T1000 (cell line): Measurements from ENCODE around the gene LRRC70.
"Not testable (repeated sequence)": the region's sequence is repeated elsewhere in the genome, so short reads cannot be mapped to it uniquely, and the experiment has no call there.

ENCODE experiments used
- DNase-seq: peaks from one replicate; lab custom pipeline; 2025; ENCODE audit warnings: mixed read lengths; lab: John Stamatoyannopoulos, UW

Gene LRRC70

DNA sequence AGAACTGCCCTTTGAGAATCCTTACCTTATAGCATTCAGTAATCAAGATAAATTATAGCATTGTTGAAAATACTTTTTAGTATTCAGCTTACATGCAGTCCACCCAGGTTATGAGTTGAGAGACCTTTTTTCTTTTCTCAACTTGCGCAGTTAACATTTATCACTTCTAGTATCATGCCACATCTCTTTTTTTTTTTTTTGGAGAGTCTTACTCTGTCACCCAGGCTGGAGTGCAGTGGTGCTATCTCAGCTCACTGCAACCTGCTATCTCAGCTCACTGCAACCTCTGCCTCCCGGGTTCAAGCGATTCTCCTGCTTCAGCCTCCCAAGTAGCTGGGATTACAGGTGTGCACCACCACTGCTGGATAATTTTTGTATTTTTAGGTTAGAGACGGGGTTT is 29.0 kb downstream of the LRRC70 start:
- no peak for DNase-seq

DNA sequence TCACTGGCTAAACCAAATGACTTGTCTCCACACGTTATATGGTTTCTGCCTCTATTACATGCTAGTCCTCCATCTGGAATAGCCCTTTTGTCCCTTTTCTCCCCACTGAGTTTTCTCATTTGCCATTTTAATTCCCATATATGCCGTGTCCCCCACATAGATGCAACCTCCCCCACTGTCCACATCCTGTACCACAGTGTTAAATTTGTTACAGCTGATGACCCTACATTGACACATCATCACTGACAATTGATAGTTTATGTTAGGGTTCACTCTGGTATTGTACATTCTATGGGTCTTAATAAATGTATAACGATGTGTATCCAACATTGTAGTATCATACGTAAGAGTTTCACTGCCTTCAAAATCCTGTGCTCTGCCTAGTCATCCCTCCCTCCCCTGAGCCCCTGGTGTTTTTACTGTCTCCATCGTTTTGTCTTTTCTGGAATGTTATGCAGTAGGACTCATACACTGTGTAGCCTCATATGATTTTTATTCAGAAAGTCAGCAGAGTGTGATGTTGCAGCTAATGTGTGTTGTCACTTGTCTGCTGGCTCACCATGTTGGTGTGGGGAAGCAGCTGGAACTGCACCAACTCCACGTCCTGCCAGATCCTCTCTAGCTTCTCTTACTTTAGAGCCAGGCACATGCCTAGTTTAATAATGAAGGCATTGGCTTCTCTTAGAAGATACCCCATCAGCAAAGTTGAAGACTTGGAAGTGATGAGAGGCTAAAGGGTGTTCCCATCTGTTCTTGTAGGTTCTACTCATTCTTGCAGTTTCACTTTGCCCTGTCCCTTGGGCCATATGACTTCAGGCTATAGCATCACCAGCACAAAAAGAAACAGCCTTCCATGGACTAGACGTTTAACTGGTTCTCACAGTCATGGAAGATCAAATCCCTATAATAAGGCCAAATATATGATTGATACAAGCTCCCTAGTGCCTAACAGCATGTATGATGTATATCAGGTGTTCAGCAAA is 30.2 kb downstream of the LRRC70 start:
- no peak for DNase-seq

- no peak for DNase-seq
Measured at GRCh38 chr5:62614355-62614754, 35.7 kb downstream of the LRRC70 start.

GRCh38 chr5:62616615-62617277 is 38.1 kb downstream of the LRRC70 start:
- no peak for DNase-seq

DNA sequence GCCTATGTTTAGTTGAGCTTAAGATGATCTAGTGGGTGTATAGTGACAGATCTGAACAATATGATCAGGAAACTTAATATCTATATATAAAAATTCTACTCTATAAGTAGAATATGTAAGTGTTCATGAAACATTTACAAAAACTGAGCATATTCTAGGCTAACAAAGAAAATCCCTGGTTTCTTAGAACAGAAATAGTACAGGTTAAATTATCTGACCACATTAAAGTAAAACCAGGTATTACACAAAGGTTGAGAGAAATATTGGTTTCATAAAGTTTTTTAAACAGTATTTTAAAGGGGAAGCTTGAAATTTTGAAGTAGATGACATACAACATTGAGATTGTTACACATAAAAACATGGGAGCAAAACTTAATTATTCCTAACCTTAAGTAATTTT is 39.3 kb downstream of the LRRC70 start:
- DNase-seq = no peak

- no peak for DNase-seq
Measured at GRCh38 chr5:62620761-62621160, 42.1 kb downstream of the LRRC70 start.

DNA sequence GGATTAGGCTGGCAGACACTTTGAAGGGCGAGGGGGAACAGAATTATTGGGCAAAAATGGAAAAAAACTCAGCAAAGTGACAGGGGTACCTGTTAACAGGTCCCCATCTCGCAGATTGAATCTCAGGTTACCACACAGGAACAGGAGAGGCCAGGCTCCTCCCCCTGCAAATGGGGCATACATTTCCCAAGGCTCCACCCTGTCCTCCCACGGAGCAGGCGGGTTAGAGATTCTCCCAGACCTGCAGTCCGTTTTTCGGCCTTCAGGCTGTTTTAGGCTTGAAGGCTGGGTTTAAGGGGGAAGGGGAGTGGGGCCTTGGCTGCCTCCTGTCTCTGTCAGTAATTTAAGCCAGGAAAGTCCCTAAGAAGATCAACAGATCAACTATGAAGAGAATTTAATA is 42.7 kb downstream of the LRRC70 start:
- no peak for DNase-seq

DNA sequence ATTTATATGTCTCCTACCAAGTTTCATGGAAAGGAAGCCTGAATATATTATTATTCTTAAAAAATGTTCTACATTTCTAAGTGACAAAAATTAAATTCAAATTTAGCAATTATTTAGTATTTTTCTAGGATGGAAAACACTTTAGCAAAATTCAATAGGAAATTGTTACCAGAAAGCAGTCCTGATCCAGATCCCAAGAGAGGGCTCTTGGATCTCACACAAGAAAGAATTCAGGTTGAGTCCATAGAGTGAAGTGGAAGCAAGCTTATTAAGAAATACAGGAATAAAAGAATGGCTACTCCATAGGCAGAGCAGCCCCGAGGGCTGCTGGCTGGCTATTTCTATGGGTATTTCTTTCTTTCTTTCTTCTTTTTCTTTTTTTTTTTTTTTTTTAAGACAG is 44.7 kb downstream of the LRRC70 start:
- no peak for DNase-seq

DNA sequence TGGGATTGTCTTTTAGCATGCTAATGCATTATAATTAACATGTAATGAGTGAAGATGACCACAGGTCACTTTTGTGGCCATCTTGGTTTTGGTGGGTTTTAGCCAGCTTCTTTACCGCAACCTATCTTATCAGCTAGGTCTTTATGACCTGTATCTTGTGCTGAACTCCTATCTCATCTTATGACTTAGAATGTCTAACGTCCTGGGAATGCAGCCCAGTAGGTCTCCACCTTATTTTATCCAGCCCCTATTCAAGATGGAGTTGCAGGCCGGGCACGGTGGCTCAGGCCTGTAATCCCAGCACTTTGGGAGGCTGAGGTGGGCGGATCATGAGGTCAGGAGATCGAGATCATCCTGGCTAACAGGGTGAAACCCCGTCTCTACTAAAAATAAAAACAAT is 45.8 kb downstream of the LRRC70 start:
- not testable (repeated sequence) for DNase-seq

- no peak for DNase-seq
Measured at GRCh38 chr5:62626534-62626933, 47.9 kb downstream of the LRRC70 start.

DNA sequence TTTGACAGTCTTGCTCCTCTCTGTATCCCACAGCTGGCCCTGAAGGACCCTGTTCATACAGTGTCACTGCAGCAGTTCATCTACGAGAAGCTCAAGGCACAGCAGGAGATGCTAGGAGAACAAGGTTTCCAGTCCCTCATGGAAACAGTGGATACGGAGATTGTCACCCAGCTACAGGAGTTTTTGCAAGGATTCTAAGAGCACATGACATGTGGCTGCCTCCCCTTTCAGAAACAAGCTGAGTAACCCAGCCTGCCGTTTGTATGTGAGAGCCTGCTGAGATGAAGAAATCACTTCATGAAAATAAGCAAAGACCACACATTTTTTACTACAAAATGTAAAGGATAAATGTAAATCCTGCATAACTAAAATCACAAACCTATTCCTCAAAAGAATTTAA is 48.5 kb downstream of the LRRC70 start:
- no peak for DNase-seq

DNA sequence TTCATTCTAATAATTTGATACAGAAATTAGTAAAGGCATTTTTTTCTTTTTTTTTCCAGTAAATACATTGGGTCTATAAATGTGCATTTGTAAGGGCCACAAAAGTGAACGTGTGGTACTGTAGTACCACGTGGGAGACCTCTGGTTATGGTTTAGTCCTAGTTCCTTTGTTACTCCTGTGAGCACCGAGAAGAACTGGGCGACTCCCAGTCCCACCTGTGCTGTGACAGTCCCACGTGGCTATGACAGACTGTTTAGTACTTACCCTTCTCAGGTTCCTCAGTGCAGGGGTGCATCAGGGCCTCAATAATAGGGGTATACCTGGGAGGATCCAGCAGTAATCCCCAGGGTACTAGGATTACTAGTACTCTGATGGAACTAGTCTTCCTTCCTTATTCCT is 49.3 kb downstream of the LRRC70 start:
- no peak for DNase-seq
